ENCODE measurements around the gene SH3RF1.
A peak's percentile ranks its signal among the peaks of the same experiment; 100 is the strongest.
"Not testable (repeated sequence)": the region's sequence is repeated elsewhere in the genome, so short reads cannot be mapped to it uniquely, and the experiment has no call there.

Gene SH3RF1

DNA sequence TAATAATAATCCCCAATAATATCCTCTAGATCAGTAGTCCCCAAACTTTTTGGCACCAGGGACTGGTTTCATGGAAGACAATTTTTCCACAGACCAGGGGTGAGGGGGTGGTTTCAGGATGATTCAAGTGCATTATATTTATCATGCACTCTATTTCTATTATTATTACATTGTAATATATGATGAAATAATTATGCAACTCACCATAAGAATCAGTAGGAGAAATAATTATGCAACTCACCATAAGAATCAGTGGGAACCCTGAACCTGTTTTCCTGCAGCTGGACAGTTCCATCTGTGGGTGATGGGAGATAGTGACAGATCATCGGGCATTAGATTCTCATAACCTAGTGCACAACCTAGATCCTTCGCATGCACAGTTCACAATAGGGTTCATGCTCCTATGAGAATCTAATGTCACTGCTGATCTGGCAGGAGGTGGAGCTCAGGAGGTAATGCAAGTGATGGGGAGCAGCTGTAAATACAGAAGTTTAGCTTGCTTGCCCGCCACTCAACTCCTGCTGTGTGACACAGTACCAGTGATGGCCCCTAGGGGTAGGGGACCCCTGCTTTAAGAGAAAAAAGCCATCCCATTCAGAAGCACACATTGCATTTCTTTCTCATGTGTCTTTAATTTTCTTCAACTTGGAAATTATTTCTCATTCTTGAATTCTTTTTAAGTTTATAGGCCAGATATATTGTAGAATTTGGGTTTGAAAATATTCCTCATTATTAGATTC lies 16.0 kb upstream of the SH3RF1 start:
- no peak for DNase-seq (ENCODE audit: low spot score)
- TF ChIP-seq, protein P1, sequence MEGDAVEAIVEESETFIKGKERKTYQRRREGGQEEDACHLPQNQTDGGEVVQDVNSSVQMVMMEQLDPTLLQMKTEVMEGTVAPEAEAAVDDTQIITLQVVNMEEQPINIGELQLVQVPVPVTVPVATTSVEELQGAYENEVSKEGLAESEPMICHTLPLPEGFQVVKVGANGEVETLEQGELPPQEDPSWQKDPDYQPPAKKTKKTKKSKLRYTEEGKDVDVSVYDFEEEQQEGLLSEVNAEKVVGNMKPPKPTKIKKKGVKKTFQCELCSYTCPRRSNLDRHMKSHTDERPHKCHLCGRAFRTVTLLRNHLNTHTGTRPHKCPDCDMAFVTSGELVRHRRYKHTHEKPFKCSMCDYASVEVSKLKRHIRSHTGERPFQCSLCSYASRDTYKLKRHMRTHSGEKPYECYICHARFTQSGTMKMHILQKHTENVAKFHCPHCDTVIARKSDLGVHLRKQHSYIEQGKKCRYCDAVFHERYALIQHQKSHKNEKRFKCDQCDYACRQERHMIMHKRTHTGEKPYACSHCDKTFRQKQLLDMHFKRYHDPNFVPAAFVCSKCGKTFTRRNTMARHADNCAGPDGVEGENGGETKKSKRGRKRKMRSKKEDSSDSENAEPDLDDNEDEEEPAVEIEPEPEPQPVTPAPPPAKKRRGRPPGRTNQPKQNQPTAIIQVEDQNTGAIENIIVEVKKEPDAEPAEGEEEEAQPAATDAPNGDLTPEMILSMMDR (IDR thresholded peaks at IDR 0.05; ENCODE audit: extremely low read depth, missing control alignments): peak; percentile 10

DNA sequence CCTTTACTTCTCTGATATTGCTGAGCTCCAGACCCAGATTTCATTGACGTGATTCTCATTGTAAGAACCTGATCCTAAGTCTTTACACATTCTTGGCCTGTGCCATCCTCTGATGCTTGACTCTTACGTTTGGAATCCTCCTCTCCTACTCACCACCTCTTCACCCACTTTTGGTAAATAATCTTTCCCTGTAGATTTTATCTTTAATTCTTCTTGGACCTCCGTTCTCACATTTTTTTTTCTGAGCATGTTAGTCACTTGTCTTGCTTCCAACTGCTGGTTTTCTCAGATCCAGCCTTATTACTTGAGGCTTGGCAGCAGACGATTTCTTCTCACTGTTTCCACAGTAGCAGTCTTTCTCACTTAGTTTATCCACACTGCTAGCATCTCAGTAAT lies 12.4 kb upstream of the SH3RF1 start:
- DNase-seq (ENCODE audit: low spot score): no peak
- TF ChIP-seq, protein P1 (IDR thresholded peaks at IDR 0.05; ENCODE audit: extremely low read depth, missing control alignments): no peak

DNA sequence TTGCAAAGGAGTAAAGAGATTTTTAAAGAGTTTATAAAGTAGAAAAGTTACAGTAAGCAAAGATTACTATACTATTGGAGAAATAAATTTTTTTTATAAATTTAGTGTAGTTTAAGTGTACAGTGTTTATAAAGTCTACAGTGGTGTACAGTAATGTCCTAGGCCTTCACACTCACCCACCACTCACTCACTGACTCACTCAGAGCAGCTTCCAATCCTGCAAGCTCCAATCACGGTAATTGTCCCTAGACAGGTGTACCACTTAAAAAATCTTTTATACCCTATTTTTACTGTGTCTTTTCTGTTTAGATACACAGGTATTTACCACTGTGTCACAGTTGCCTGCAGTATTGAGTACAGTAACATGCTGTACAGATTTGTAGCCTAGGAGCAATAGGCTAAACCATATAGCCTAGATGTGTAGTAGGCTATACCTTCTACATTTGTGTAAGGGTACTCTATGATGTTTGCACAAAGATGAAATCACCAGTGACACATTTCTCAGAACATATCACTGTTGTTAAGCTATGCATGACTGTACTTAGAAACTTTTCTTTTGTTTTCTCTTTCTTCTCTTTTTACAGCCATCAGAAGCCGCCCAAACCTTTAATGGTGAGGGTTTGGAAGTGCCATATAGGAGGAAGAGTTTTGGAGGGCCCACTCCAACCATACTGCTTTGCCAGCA lies 11.8 kb upstream of the SH3RF1 start:
- TF ChIP-seq, protein P1 (IDR thresholded peaks at IDR 0.05; ENCODE audit: extremely low read depth, missing control alignments): no peak
- DNase-seq (ENCODE audit: low spot score): no peak

DNA sequence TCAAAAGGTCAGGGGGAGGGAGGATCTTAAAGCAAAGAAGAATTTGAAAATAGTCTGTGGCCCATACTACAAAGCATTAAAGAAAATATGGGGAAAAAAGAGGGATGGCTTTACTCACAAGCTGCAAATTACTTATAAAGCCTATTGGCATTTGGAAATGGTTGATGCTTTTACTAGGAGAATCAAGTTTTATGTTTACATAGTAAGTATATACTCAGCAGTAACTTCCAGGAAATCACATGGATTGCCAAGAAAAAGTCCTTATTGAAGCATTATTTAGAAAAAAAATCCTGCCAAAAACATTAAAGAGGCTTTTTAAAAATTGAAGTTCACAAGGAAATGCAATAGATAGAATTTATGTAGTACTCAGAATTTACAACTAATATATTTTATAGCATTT lies 8.4 kb upstream of the SH3RF1 start:
- DNase-seq (ENCODE audit: low spot score): no peak
- TF ChIP-seq, protein P1 (IDR thresholded peaks at IDR 0.05; ENCODE audit: extremely low read depth, missing control alignments): no peak

DNA sequence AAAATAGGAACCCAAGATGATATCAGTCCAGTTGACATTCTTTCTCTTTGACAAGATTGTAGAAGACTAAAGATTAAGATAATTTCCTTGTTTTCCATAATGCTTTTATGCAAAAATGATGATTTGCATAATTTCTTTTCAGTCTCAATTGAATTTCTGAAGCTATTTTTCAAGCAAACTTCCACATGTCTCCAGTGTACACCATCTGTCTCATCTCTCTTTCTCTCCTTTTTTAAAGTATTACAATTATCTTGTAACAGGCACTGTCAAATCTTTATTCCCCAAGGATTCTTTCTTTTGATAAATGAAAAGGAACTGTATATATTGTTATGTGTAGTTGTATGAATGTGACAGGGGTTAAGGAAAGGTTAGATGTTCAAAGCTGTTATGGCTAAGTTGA lies 7.9 kb upstream of the SH3RF1 start:
- TF ChIP-seq, protein P1 (IDR thresholded peaks at IDR 0.05; ENCODE audit: extremely low read depth, missing control alignments): no peak
- no peak for DNase-seq (ENCODE audit: low spot score)

DNA sequence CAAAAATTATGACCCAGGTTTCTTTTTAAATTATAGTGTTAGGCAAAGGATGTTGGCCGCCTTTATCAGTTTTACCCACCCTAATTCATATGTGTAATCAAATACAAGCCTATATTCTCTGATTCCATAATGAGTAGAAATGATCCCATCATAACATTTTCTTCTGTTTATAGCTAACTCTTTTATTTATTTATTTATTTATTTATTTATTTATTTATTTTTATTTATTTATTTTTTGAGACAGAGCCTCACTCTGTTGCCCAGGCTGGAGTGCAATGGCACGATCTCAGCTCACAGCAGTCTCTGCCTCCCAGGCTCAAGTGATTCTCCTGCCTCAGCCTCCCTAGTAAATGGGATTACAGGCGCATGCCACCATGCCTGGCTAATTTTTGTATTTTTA lies 7.1 kb upstream of the SH3RF1 start:
- DNase-seq (ENCODE audit: low spot score): not testable (repeated sequence)

DNA sequence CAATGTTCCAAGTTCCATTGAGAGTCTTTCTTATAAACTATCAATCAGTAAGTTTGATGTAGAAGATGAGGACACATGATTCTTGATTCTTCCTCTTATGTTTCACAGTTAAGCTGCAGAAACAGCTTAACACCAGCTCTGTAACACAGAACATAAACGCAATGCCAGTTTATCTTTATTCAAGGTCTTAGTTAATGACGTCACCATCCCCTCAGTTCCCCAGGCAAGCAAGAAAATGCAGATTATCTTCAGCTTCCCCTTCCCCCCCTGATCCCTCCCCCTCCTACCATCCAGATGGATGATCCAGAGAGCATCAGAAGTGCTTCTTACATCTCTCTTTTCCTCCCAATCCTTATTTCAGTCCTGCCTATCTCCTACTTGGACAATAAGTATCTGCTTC lies 4.4 kb upstream of the SH3RF1 start:
- DNase-seq (ENCODE audit: low spot score): no peak
- TF ChIP-seq, protein P1 (IDR thresholded peaks at IDR 0.05; ENCODE audit: extremely low read depth, missing control alignments): no peak

DNA sequence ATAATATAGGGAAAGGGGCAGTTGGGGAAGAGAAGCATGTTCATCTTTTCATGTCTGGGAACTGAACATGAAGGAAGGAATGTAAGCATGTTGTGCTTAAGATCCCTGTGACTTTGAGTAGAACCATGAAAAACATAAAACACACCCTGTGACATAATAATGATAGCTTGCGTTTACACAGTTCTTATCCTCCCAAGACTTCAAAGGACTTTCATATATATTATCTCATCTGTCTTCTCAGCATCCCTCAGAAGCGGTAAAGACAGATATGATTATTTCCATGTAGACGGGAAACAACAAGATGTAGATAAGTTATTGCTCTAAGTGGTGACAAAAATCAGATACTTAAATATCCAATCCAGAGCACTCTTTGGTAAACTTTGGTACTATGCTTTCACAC lies 3.3 kb upstream of the SH3RF1 start:
- DNase-seq (ENCODE audit: low spot score): no peak
- TF ChIP-seq, protein P1 (IDR thresholded peaks at IDR 0.05; ENCODE audit: extremely low read depth, missing control alignments): no peak

Measured in GM20000 (cell line).